ENCODE measurements around the gene MYH14.
"Not testable (repeated sequence)": the region's sequence is repeated elsewhere in the genome, so short reads cannot be mapped to it uniquely, and the experiment has no call there.

The MYH14 gene

DNA sequence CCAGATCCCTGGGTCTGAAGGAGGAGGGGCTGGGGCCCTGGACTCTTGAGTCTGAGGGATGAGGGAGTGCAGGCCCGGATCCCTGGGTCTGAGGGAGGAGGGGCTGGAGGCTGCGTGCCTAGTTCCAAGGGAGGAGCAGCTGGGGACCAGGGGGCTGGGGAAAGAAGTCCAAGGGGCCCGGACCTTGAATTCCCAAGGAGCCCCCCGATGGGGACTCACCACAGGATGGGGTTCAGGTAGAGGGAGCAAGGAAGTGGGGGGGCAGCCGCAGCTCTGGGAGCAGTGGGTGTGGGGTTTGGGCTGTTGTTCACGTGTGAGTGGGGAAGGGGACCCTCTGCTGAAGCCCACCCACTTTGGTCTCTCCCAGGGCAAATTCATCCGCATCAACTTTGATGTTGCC lies 23.1 kb downstream of the MYH14 start:
- DNase-seq (ENCODE audit: low read depth), result no peak

DNA sequence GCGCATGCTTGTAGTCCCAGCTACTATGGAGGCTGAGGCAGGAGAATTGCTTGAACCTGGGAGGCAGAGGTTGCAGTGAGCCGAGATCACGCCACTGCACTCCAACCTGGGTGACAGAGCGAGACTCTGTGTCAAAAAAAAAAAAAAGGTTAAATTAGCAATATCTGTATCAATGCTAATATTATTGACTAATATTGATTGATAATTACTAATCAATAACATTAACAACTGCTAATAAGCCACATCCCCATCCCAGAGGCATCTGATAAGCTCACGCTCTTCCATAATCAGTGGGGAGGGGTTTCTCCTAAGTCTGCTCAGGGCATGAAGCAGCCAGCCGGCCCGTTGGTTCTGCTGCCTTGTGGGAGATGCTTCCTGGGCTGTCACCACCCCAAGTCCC lies 24.7 kb downstream of the MYH14 start:
- DNase-seq (ENCODE audit: low read depth), result not testable (repeated sequence)

DNA sequence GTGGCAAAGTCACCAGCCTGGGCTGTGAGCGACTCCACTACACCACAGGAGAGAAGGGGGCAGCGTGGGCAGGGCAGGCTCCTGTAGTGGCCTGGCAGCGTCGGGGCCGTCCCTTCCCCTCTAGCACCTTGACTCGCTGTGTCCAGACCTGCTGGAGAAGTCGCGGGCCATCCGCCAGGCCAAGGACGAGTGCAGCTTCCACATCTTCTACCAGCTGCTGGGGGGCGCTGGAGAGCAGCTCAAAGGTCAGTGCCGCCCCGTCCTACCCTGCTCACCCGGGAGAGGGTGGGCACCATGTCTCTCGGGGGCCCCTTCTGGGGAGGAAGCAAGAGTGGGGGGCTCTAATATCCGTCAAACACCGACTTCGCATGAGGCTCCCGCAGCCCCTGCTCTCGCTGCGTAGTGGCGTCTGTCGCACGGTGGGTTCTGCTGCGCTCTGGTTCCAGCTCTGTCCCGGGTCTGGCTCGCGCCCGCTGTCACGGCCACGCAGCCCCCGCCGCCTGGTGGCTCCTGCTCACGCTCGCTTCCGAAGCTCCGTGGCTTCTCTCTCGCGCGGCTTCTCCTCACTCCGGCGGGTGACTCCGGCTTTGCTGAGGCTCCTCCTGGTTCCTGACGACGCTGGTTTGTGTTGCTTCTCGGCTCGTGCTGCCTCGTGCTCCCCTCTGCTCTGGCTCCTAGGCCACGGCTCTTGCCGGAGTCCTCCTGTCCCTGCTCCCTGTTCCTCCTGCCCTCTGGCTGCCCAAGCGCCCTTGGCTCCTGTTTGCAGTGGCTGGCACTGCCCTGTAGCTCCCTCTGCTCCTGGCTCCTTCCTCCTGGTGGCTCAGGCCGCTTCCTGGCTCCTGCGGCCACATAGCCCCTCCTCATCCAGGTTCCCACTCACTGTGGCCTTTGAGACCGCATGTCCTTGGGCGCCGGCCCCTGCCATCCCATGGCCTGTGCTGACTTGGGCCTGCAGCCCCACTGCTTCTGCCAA lies 27.2 kb downstream of the MYH14 start:
- DNase-seq (ENCODE audit: low read depth), result no peak

DNA sequence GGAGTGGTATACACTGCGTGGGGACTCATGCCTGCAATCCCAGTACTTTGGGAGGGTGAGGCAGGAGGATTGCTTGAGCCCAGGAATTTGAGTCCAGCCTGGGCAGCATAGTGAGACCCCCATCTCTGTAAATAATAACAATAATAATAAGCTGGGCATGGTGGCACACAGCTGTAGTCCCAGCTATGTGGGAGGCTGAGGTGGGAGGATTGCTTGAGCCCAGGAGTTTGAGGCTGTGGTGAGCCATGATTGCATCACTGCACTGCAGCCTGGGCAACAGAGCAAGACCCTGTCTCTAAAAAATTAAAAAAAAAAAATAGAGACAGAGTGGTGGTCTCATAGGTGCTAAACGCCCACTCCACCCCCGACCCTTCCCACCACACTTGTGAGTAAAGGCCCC lies 28.0 kb downstream of the MYH14 start:
- DNase-seq (ENCODE audit: low read depth), result not testable (repeated sequence)

- no peak for DNase-seq (ENCODE audit: low read depth)
Observed at GRCh38 chr19:50231821-50232220, 28.4 kb downstream of the MYH14 start.

GRCh38 chr19:50232600-50232999 lies 29.2 kb downstream of the MYH14 start:
- no peak for DNase-seq (ENCODE audit: low read depth)

- no peak for DNase-seq (ENCODE audit: low read depth)
Observed at GRCh38 chr19:50233308-50233910, 30.0 kb downstream of the MYH14 start.

- not testable (repeated sequence) for DNase-seq (ENCODE audit: low read depth)
Observed at GRCh38 chr19:50237493-50237892, 34.1 kb downstream of the MYH14 start.

- DNase-seq (ENCODE audit: low read depth), result no peak
Observed at GRCh38 chr19:50238043-50238442, 34.6 kb downstream of the MYH14 start.

- DNase-seq (ENCODE audit: low read depth), result no peak
Observed at GRCh38 chr19:50239921-50240590, 36.6 kb downstream of the MYH14 start.

DNA sequence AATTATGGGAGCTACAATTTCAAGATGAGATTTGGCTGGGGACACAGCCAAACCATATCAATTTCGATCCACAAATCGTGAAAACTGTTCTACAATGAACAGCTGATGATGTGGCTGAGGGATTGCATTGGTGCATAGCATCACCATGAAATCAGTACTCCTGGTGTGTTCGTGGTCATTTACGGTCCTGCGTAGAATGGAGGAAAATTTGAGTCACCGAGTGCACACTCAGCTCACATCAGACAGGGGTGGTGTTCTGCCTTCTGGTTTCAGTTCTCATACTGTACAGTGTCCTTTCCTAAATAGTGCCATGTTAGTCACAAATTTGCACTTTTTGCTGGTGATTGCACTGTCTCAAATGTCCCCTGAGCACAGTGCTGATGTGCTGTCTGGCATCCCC lies 39.2 kb downstream of the MYH14 start:
- no peak for DNase-seq (ENCODE audit: low read depth)

GRCh38 chr19:50244695-50245094 lies 41.3 kb downstream of the MYH14 start:
- DNase-seq (ENCODE audit: low read depth), result no peak

DNA sequence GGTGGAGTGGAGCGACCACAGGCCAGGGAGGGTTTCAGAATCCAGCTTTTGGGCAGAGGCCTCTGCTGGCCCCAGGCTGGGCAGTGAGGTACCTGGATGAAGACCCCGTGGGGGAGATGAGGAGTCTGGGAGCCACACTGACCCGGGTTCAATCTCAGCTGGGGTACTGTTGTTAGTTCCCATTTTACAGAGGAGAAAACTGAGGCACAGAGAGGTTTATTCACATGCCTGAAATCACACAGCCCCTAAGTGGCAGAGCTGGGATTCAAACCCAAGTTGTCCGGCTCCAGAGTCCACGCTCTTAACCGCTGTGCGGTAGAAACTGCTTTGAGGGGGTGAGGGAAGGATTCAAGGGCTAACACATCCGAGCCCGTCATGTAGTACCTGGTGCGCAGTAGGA lies 45.0 kb downstream of the MYH14 start:
- no peak for DNase-seq (ENCODE audit: low read depth)

DNA sequence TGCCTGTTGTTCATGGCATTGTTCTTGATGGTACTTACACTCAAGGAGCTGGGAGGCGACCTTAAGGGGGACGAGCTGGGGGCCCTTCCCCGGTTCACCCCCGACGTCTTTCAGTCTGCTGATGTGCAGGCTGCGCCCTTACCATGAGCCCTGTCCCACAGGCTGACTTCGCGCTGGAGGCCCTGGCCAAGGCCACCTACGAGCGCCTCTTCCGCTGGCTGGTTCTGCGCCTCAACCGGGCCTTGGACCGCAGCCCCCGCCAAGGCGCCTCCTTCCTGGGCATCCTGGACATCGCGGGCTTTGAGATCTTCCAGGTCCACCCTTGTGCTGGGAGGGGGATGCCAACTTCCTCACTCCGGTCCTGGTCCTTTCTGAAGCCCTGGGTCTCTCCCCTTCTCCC lies 45.4 kb downstream of the MYH14 start:
- no peak for DNase-seq (ENCODE audit: low read depth)

DNA sequence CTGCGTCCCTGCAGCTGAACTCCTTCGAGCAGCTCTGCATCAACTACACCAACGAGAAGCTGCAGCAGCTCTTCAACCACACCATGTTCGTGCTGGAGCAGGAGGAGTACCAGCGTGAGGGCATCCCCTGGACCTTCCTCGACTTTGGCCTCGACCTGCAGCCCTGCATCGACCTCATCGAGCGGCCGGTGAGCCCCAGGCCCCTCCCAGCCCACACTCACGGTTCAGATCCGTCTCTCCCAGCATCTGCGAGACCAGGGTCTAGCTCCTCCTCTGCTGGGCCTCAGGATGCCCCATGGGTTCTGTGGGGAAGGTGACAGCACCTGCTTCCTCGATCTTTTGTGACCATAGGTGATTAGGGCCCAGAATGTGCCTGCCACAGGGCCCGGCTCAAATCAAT lies 46.2 kb downstream of the MYH14 start:
- no peak for DNase-seq (ENCODE audit: low read depth)

DNA sequence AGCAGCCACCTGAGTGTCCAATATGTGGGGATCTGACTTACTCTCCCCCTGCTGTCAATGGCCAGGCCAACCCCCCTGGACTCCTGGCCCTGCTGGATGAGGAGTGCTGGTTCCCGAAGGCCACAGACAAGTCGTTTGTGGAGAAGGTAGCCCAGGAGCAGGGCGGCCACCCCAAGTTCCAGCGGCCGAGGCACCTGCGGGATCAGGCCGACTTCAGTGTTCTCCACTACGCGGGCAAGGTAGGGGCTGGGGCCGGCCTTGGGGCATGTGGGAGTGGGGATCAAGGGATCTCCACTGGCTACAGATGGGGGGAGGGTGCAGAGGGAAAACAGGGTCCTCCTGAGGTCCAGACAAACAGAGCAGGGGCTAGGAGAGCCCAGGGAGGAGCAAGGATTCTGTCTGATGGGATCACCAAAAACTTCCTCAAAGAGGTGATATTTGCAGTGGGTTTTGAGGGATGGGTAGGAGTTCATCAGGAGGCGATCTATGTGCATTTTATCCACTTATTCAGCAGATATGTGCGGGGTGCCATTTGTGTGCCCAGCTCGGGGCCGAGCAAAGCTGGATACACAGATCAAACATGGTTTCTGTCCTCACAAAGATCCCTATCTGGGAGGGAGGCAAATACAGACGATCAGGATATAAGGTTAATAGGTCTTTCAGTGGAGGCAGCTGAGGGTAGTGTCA lies 47.2 kb downstream of the MYH14 start:
- DNase-seq (ENCODE audit: low read depth), result no peak

DNA sequence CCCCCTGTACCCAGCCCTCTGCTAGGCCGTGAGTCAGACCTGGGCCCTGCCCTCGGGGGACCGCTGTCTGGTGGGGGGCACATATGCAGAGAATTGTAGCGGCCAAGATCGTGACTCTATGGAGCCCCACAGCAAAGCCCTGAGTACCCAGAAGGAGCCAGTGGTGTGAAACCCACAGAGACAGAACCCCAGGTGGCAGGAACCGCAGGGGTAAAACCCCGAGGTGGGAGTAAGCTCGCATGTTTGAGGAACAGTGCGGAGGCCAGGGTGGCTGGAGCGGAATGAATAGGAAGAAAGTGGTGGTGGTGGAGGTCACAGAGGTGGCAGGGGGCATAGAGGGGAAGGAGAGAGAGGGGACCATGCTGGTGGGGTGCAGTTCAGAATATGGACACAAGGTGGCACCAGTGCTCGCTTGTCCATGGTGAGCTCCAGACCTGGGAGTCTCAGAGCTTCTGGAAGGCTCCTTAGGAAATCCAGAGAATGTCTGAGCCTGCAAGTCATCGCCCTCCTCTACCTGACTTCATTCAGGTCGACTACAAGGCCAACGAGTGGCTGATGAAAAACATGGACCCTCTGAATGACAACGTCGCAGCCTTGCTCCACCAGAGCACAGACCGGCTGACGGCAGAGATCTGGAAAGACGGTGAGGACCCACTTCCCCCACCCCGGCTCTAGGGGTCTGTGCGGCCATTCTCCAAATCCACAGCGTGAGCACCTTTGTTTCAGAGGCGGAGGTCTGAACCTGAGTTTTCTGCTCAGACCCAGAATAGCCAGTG lies 48.9 kb downstream of the MYH14 start:
- DNase-seq (ENCODE audit: low read depth), result peak; percentile 6

GRCh38 chr19:50252887-50253268 lies 49.5 kb downstream of the MYH14 start:
- DNase-seq (ENCODE audit: low read depth), result no peak

DNA sequence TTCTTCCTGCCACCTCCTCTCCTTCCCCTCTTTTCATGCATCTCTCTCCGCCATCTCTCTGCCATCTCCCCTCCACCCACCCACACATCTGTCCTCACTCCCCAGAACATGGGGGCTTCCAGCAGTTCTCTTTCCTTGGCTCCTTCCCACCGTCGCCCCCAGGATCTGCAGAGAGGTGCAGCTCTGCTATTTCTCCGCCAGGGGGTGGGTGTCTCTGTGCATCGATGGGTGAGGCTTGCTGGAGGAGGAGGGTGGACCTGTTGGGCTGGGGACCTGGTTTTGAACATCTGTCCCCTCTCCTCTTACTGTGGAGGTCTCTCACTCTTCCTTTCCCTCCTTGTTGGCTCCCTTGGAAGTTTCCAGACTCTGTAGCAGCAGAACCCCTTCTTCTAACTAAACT lies 51.7 kb downstream of the MYH14 start:
- no peak for DNase-seq (ENCODE audit: low read depth)

DNA sequence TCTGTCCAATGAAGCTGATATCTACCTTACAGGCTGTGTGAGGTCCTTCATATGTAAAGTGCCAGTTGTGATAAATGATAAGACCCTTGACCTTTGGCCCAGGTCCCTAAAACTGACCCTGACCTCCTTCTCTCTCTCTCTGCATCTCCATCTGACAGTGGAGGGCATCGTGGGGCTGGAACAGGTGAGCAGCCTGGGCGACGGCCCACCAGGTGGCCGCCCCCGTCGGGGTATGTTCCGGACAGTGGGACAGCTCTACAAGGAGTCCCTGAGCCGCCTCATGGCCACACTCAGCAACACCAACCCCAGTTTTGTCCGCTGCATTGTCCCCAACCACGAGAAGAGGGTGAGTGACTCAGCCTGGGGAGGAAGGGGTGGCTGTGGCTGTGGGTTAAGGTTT lies 53.7 kb downstream of the MYH14 start:
- no peak for DNase-seq (ENCODE audit: low read depth)

DNA sequence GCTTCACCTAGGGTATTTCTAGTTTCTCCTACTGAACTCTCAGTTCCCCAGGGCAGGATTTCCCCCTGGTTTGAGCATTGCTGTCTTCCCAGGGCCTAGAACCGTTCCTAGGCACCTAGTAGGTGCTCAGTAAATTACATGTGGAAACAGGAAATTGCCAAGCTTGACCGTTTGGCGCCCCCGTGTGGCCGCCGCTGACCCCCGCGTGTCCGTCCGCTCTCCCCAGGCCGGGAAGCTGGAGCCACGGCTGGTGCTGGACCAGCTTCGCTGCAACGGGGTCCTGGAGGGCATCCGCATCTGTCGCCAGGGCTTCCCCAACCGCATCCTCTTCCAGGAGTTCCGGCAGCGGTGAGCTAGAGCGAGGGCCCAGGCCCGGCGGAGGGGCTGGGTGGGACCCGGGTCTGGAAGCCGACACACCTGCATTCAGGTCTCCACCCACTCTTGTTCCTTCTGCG lies 55.5 kb downstream of the MYH14 start:
- DNase-seq (ENCODE audit: low read depth), result no peak
